T-helper 1 cell (primary cell): ENCODE measurements around the gene ELOVL4.

Experiments used
- DNase-seq, 5 donors: peaks; one replicate each; pipeline ENCODE4 v3.0.0-alpha.2; 2012 to 2020

The ELOVL4 gene

DNA sequence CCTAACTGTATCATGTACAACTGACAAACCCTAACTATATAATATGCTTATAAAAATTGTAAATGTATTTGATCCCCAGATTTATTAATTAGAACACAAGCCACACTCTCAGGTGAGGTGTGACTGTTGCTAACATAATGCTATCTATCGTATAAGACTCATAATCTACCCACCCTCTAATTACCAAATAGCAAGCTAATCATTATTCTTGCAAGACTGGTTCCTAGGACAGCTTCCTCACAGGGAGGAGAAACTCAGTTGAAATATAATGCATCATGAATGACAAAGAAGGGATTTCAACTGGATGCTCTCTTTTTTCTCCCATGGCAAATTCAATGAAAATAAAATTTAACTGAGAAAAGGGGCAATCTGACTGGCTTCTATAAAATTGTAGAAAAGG, 35.4 kb downstream of the ELOVL4 start:
- DNase-seq: no peak

DNA sequence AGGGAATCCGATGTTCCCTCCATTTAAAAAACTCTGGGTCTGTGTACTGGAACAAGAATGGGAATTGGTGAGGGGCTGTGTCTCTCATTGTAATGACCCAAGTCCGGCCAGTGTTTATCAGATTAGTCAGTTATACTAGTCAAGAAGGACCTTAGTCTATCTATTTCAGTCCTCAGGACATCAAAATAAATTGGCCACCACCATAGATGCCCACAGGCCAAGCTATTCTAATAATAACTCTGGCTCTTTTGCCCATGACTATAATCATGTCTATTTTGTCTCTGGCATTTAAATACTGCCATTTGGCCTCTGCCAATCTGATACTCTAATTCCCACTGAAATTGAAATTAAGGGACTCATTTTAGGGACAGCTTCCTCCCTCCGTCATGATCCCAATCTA, 37.8 kb downstream of the ELOVL4 start:
- no peak for DNase-seq

DNA sequence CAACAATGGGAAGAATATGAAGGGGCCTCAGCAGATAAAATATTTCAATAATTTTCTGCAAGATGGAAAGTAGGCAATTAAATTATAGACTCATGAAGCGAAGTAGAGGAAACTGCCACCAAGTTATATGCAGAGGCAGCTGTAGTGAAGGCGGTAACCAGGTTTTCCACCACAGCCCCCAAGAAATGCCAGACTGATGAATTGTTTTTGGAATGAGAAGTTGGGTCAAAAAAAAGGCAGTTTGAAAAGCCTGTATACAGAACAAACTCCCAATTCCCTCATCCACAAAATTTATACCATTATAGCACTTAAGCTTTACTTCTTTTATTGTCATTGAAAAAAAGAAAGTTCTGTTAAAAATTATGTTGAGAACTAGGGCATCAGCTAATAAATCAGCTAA, 45.3 kb downstream of the ELOVL4 start:
- DNase-seq: no peak

DNA sequence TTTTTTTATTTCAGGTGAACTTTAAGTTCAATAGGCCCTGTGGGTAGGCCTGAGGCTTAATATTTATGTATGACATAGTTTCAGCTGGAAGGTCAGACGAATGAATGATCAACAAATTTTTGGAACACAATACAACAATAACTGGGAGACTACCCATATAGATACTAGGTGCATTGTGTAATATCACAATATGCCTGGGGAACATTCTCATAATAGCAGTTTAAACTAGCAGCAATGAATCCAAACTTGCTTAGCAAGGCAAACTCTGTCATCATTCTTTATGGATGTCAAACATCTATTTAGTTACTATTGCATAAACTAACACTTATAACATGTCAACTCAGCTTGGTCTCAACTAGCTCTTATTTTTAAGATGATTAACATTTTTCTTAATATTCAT, 49.3 kb downstream of the ELOVL4 start:
- no peak for DNase-seq

DNA sequence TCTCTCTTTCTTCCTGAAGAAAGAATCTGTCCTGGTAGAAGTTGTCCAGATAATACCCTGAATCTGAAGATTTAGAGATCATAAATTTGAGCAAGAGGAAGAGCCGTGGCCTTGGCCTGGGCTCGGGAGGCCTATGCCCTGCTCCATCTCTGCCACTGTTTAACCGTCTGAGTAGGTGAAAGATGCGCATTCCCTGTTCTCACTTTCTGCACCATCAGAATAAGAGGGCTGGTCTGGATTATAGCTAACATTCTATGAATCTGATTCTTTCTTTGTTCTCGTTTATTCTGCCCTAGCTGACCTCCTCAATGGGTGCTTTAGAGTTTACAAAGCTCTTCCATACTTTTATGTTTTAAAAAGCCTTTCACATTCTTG, 51.3 kb downstream of the ELOVL4 start:
- no peak for DNase-seq

DNA sequence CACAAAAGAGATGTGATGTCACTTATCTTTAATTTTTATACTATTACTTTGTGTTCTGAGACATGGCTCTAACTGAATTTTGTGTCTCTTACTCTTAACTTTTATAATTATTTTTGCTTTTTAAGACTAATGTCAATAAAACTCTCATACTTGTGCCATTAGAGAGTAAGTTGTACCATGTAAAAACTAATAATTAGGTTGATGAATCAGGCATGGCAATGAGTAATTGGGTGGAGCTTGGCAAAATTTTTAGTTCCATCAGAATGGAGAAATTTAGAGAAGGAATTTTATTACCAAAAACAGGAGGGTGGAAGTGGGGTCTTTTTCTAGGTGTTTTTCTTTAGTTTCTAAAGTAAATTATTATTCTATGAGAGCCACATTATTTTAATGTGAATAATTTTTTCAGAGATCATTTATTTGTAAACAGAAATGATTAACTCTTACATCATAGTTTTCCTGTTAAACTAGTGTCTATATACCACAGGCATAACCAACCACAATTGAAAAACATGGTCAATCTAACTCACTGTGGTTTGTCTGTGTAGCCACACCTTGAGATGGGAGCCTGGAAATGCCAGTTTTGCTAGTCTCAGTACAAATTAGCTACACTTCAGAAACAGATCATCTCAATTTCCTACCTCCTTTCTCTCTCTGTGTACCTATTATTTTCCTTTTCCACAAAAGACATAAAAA, 51.8 kb downstream of the ELOVL4 start:
- no peak for DNase-seq

DNA sequence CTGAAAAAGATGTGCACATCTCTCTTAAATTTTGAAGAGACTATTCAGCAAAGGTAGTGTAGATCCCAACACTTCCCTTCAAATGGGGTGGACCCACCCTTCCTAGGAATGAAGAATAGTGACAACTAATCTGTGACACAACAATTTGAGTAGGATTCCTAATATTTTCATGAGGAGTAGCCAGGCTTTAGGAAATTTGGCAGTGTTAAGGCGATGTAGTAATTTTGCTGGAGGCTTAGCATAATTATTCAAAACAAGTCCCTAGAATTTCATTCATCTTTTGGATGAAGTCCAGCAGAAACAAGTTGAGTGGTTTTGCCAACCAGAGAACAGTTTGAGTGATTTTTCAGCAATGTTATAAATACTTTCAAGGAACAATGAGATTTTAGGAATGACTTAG, 52.4 kb downstream of the ELOVL4 start:
- no peak for DNase-seq

DNA sequence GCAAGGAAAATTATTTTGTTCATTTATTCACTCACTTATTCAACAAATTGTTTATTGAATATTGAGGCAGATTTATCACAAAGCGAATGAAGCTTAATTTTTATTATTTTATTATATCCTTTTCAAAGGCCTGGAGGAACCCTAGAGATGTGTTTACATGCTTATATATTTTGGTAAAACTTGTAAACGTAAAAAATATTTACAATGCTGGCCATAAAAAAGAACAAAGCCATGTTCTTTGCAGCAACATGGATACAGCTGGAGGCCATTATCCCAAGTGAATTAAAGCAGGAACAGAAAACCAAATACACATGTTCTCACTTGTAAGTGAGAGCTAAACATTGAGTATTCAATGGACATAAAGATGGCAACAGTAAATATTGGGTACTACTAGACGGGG, 58.8 kb downstream of the ELOVL4 start:
- no peak for DNase-seq

DNA sequence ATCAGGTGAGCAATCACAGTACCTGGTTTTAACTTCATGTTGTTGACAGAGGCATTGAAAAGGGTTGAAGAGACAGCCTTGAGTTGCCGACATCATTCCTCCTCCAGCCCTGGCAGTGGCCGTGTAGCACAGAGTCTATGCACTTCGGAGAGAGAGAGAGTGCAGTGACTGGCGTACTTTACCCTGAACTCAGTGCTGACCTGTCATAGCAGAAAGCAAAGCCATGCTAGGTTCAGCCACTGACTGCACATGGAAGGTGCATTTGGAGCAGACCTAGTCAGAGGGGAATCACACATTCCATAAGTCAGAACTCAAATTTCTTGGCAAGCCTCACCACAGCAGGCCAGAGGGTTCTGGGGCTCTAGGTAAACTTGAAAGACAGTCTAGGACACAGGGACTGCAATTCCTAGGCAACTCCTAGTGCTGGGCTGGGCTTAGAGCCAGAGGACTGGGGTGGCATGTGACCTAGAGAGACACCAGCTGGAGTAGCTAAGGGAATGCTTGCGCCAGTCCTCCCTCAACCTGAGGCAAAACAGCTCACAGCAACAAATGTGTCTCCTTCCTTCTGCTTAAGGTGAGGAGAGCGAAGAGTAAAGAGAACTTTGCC, 69.1 kb downstream of the ELOVL4 start:
- no peak for DNase-seq

DNA sequence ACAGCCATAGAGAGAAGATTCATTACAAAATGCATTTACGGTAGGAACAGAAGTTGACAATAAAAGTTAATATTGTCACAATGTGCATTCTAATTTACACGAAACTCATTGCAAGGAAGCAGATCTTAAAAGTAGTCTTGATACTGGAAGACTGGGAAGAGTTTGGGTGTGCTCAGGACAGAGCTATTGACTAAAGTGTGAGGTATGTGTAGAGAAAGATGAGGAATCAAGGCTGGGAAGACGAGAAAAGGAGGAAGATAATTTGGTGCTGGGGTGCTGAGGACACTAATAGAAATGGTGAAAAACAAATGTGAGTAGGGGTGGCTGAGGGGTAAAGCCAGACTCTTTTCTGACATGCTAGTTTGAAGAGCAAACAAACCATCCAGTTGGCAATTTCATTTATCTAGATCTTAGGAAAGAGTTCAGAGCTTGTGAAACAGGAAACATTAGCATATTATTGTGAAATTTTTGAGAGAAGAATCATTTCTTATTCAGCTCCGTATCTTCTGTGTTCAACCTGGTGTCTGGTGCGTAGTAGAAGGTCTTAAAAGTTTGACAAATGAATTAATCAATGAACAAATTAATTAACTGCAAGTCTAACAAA, 72.7 kb downstream of the ELOVL4 start:
- no peak for DNase-seq

DNA sequence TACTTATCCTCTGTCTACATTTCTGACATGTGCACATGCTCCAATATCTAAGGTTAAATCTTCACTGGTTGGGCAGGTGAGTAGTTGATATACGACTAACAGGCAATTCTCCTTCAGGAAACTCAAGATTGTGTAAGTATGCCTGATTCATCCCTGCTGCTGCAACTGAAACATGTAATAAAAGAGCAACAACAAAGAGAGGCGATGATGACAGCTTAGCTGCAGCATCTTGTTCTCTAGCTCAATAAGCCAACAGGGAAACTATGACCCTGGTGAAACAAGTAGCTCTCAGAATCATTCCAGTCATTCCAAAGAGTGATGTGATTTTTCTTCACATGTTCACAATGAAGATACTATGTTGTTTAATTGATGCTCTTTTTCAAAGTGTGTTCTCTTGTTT, 74.4 kb downstream of the ELOVL4 start:
- DNase-seq: no peak

DNA sequence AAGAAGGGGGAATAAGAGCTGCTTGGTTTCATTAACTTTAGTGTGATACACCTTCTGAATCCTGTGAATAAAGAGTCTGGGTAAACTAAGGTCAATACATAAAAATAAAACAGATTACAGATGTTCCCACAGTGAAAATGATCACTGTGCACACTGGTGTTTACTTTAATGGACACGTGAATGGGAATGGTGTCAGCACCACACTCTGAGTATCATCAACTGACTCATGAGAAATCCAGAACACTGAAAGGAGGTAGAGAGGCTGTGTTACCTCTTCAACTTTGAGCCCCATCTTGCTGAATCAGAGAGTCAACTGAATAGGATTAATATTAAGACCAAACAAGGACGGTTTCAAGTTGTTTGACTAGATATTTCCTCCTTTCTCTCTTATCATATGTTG, 75.0 kb downstream of the ELOVL4 start:
- no peak for DNase-seq

DNA sequence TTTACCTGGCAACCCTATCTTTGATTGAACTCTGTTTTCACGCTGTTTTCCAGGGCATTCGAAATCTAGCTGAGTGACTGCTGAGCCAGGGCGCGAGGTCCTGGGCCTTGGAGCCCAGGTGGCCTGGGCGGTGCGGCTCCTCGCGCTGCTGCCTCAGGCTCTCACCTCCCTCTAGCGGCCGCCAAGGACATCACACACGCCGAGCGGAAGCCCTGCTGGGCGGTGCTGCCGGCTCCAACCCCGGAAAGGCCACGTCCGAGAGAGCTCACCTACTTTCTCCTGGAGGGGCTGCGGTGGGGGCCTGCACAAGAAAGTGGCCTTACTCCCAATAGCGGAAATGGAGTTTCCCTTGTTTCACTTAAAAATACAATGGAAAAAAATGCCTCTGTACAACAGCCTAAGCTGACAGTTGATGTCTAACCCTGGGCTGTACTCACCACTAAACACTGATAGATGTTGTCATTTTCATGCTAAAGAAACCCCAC, 77.7 kb downstream of the ELOVL4 start:
- peak; percentile 37 to 82 (median 64) for DNase-seq

DNA sequence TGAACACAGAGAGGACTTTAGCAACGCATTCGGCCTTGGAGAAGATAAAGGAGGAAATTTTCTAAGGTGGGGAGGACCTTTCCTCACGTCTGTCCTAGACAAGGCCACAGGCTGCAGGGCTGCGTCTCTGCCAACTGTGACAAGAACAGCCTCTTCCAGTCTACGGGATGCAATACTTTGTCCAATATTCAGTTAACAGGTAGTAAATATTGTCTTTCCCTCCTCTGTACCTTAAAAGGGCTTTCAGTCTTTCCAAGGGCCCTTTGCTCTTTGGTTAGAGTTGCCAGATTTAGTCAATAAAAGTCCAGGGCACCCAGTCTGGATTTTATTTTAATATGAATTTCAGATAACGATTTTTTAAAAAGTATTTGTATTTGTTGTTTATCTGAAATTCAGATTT, 78.2 kb downstream of the ELOVL4 start:
- no peak for DNase-seq

DNA sequence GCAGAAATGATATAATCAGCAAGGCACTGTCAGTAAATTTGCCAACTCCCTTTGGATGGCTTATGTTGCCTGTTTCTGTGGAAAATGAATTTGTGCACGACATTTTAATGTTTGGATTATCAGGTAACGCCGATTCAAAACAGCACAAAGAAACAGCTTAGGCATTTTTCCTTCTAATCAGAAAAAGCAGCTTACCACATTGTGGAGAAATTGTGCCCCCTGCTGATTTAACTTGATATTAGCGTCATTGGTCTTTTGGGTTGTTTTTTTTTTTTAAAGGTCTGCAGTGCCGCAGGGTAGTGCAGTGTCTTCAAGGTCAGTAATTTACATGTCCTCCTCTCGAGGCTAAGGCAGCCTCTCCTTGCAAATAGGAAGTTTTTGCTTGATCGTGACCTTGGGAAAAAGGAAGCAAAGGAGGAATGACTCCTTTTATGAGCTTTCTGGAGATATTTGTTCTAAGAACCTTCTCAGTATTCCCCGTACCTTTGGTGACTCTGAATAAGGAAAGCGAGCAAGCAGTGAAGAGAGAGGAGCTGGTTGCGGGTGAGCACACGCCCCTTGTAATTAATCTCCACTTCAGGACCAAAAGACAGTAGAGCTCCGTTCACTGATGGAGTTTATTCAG, 79.1 kb downstream of the ELOVL4 start:
- DNase-seq: peak in 2 of 5 donors; percentile 24 to 60
